Prostate gland (tissue), 2 donors: ENCODE measurements around the gene ANTXR1. TPM values are rescaled to one million over a fixed set of nuclear protein-coding genes. Genes with fewer than 3 reads are reported as not detected.

Source experiments
- DNase-seq: peaks from one replicate; pipeline ENCODE4 v3.0.0-alpha.2; 2019; ENCODE audit warnings: low spot score
- H3K27ac ChIP-seq, 2 donors: fragments of 200-600 bp; sonication (generic); 2 replicates each; pipeline ENCODE4 v1.5.1; 2017 to 2019
- H3K27me3 ChIP-seq: fragments of 200-600 bp; sonication (generic); replicated peaks from 2 replicates; pipeline ENCODE4 v1.5.1; 2019; ENCODE audit not compliant: insufficient read depth
- H3K36me3 ChIP-seq, 2 donors: fragments of 200-600 bp; sonication (generic); 1 replicate in 1 of 2; 2 replicates in 1 of 2; pipeline versions ENCODE4 v1.5.1 to v1.8.1; 2017 to 2019
- H3K4me1 ChIP-seq: fragments of 200-600 bp; sonication (generic); replicated peaks from 2 replicates; pipeline ENCODE4 v1.5.1; 2019
- H3K4me3 ChIP-seq, 2 donors: fragments of 200-600 bp; sonication (generic); 2 replicates each; pipeline ENCODE4 v1.5.1; 2017 to 2019
- H3K9me3 ChIP-seq: fragments of 200-600 bp; sonication (generic); 2 replicates; pipeline ENCODE4 v1.5.1; 2017
- CTCF ChIP-seq, 4 experiments: fragments of 200-600 bp in 2 of 4; fragments of 450-650 bp in 2 of 4; sonication (generic) in 2 of 4; IDR thresholded peaks; 1 replicate in 3 of 4; 2 replicates in 1 of 4; pipeline ENCODE4 v1.5.1; 2016 to 2019; ENCODE audit warnings: antibody characterized with exemption in 4 of 4, mild to moderate bottlenecking in 2 of 4, moderate library complexity in 2 of 4
- POLR2A ChIP-seq: fragments of 450-650 bp; IDR thresholded peaks from one replicate; pipeline ENCODE4 v1.6.1; 2016; ENCODE audit warnings: antibody characterized with exemption, mild to moderate bottlenecking
- POLR2AphosphoS5 ChIP-seq: sonication (generic); formaldehyde crosslinking; IDR thresholded peaks from one replicate; pipeline ENCODE4 v1.6.1; 2017; ENCODE audit warnings: antibody characterized with exemption
- WGBS: methylation state at CpG from one replicate; pipeline ENCODE4 v1.1.5; 2018; 5-methylcytosine and 5-hydroxymethylcytosine counted together
- intact Hi-C: fragments of 100-400 bp; cut with DNase I; formaldehyde crosslinking; loops from one replicate; pipeline ENCODE4 v1.14.2; 2022
- total RNA-seq, 2 donors: library from RNA; depleted of rRNA; stranded (reverse); fragments of >200 nt; gene quantifications; one replicate each; pipeline ENCODE4 v1.1.0, GENCODE V29; 2016

The ANTXR1 gene
- total RNA-seq, 2 donors from 2014 or later: 25.8 to 48.7 TPM

GRCh38 chr2:69280796-69281412 lies 267.9 kb downstream of the ANTXR1 start:
- DNase-seq: no peak
- no peak overlapping the region for H3K27ac ChIP-seq
- no peaks in the 10 kb centered on the region for H3K4me1 ChIP-seq
- H3K9me3 ChIP-seq: no peaks in the 10 kb centered on the region
- TF ChIP-seq POLR2A (no peak), POLR2AphosphoS5 (no peak), CTCF (IDR thresholded peaks at IDR 0.05) (no peak)
- no peaks in the 10 kb centered on the region for H3K27me3 ChIP-seq
- H3K4me3 ChIP-seq: no peak overlapping the region
- H3K36me3 ChIP-seq: no peaks in the 10 kb centered on the region
- WGBS: 98% methylated on average over 4 of the region's 4 CpGs
- intact Hi-C loops: no loop called here

GRCh38 chr2:69285379-69285894 lies 272.5 kb downstream of the ANTXR1 start:
- WGBS: 49% methylated on average over 3 of the region's 3 CpGs
- no peaks in the 10 kb centered on the region for H3K4me1 ChIP-seq
- DNase-seq: no peak
- H3K4me3 ChIP-seq: no peak overlapping the region
- intact Hi-C loops: no loop called here
- TF ChIP-seq POLR2A (no peak), CTCF (IDR thresholded peaks at IDR 0.05) (no peak), POLR2AphosphoS5 (no peak)
- H3K27me3 ChIP-seq: no peaks in the 10 kb centered on the region
- H3K9me3 ChIP-seq: no peaks in the 10 kb centered on the region
- no peak overlapping the region for H3K27ac ChIP-seq
- no peaks in the 10 kb centered on the region for H3K36me3 ChIP-seq

DNA sequence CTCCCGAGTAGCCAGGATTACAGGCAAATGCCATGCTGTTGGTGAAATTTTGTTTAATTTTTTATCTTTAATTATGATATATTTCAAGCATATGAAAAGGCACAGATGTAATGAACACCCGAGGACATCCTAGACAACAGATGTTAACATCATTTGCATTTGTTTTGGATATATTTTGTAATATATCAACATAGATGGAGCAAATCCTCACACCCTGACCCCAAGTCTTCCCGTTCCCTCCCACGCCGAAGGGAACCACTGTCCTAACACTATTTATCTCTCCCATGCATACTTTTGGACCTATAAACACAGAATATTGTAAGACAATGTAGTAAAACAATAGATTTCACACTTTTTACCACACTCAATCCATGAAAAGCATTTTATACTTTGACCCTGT lies 274.6 kb downstream of the ANTXR1 start:
- Histone ChIP-seq H3K4me1 (no peaks in the 10 kb centered on the region), H3K9me3 (no peaks in the 10 kb centered on the region), H3K27ac (no peak overlapping the region), H3K27me3 (no peaks in the 10 kb centered on the region), H3K4me3 (no peak overlapping the region), H3K36me3 (no peaks in the 10 kb centered on the region)
- no peak for TF ChIP-seq POLR2AphosphoS5
- intact Hi-C loops: no loop called here
- WGBS: 93% methylated on average over 5 of the region's 5 CpGs
- DNase-seq: no peak

GRCh38 chr2:69288429-69288828 lies 275.4 kb downstream of the ANTXR1 start:
- Histone ChIP-seq H3K9me3 (no peaks in the 10 kb centered on the region), H3K4me1 (no peaks in the 10 kb centered on the region), H3K36me3 (no peaks in the 10 kb centered on the region), H3K27ac (no peak overlapping the region), H3K4me3 (no peak overlapping the region), H3K27me3 (no peaks in the 10 kb centered on the region)
- TF ChIP-seq POLR2A (no peak), CTCF (IDR thresholded peaks at IDR 0.05) (no peak), POLR2AphosphoS5 (no peak)
- DNase-seq: no peak
- intact Hi-C loops: no loop called here
- WGBS: 95% methylated on average over 1 of the region's 1 CpG

- Histone ChIP-seq H3K4me1 (no peaks in the 10 kb centered on the region), H3K27ac (no peak overlapping the region), H3K4me3 (no peak overlapping the region), H3K9me3 (no peaks in the 10 kb centered on the region), H3K27me3 (no peaks in the 10 kb centered on the region), H3K36me3 (no peaks in the 10 kb centered on the region)
- DNase-seq: no peak
- intact Hi-C loops: no loop called here
- TF ChIP-seq POLR2AphosphoS5 (peak; percentile 11), CTCF (IDR thresholded peaks at IDR 0.05) (no peak)
Observed at GRCh38 chr2:69291004-69291650, 278.1 kb downstream of the ANTXR1 start.
